ENCODE results near the gene INCA1. TPM values are rescaled to one million over a fixed set of nuclear protein-coding genes. Genes with fewer than 3 reads are reported as not detected.
A peak's percentile ranks its signal among the peaks of the same experiment; 100 is the strongest.

The INCA1 gene
- total RNA-seq, 2 donors from 2014 or later, result 1.2 TPM; not detected in 1

DNA sequence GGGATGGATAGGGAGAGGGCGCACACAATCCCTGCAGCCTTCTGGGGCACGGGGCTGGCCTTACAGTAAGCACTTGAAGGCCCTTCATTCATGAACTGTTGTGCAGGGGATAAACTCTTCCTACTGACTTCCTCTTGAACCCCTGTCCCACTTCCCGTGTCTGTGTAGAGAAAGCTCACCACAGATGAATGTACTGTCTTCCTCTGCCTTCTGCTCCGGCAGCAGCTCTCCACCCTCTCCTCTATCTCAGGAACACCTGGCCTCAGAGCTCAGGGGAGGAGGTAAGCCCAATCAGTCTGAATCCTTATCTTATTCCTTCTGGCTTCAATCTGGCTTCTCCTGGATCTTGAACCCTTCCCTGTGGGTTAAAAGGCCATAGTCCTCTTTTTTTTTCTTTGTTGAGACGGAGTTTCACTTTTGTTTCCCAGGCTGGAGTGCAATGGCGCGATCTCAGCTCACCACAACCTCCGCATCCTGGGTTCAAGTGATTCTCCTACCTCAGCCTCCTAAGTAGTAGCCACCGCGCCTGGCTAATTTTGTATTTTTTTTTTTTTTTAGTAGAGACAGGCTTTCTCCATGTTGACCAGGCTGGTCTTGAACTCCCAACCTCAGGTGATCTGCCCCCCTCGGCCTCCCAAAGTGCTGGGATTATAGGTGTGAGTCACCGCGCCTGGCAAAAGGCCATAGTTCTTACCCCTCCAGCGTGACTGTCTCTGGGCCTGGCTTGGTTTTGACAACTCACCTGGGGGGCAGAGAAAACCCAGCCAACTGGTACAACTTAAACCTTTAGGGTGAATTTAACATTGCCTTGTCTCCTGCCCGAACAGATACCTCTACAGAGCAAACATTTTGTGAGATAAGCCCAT is 45.1 kb upstream of the INCA1 start:
- H3K27me3 ChIP-seq (replicated peaks; ENCODE audit: insufficient read depth), result no peaks in the 10 kb centered on the region
- no peaks in the 10 kb centered on the region for H3K36me3 ChIP-seq
- TF ChIP-seq, protein P1, sequence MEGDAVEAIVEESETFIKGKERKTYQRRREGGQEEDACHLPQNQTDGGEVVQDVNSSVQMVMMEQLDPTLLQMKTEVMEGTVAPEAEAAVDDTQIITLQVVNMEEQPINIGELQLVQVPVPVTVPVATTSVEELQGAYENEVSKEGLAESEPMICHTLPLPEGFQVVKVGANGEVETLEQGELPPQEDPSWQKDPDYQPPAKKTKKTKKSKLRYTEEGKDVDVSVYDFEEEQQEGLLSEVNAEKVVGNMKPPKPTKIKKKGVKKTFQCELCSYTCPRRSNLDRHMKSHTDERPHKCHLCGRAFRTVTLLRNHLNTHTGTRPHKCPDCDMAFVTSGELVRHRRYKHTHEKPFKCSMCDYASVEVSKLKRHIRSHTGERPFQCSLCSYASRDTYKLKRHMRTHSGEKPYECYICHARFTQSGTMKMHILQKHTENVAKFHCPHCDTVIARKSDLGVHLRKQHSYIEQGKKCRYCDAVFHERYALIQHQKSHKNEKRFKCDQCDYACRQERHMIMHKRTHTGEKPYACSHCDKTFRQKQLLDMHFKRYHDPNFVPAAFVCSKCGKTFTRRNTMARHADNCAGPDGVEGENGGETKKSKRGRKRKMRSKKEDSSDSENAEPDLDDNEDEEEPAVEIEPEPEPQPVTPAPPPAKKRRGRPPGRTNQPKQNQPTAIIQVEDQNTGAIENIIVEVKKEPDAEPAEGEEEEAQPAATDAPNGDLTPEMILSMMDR (IDR thresholded peaks at IDR 0.05), result no peak
- no peak overlapping the region for H3K27ac ChIP-seq
- no peaks in the 10 kb centered on the region for H3K4me1 ChIP-seq (ENCODE audit: control insufficient read depth in 1 of 2, low read depth in 2 of 2)
- H3K4me3 ChIP-seq, result no peak overlapping the region
- H3K9me3 ChIP-seq, result no peaks in the 10 kb centered on the region
- DNase-seq (ENCODE audit: low spot score) (no peak), ATAC-seq (ENCODE audit: insufficient number of reproducible peaks, low FRiP score, low read depth) (no peak)

DNA sequence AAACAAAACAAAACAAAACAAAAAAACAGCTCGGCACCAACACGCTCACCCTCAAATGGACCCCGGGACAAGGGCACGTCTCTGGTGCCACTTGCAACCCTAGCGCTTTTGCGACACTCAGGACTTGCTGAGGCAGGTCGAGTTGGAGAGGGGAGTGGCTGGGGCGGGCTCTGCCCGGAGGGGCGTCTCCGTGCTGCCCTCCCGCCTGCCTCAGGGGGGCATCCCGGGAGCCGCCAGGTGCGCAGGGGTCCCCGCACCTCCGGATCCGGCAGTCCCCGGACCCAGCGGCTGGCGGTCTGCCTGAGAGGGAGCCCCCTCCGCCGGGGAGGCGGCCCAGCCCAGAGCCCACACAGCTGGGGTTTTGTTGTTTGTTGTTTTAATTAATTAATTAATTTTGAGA is 38.0 kb upstream of the INCA1 start, which contains the start of gene SLC52A1:
Gene SLC52A1, minus strand, starts transcription at position 112 of the 400 bp plus-strand sequence. CDS start 820 bp downstream, outside the sequence.
- Histone ChIP-seq H3K4me3 (peak within 1 kb of the TSS; percentile 50), H3K4me1 (ENCODE audit: control insufficient read depth in 1 of 2, low read depth in 2 of 2) (no peaks in the 10 kb centered on the region), H3K27ac (no peak within 1 kb of the TSS), H3K9me3 (no peaks in the 10 kb centered on the region), H3K27me3 (replicated peaks; ENCODE audit: insufficient read depth) (no peaks in the 10 kb centered on the region), H3K36me3 (no peaks in the 10 kb centered on the region)
- TF ChIP-seq, protein P1 (IDR thresholded peaks at IDR 0.05), result no peak
- DNase-seq (ENCODE audit: low spot score) (no peak), ATAC-seq (ENCODE audit: insufficient number of reproducible peaks, low FRiP score, low read depth) (no peak)

GRCh38 chr17:5034651-5035050 is 37.3 kb upstream of the INCA1 start:
- TF ChIP-seq, protein P1 (IDR thresholded peaks at IDR 0.05), result no peak
- ATAC-seq (ENCODE audit: insufficient number of reproducible peaks, low FRiP score, low read depth) (no peak), DNase-seq (ENCODE audit: low spot score) (no peak)
- H3K4me1 ChIP-seq (ENCODE audit: control insufficient read depth in 1 of 2, low read depth in 2 of 2), result no peaks in the 10 kb centered on the region
- no peak overlapping the region for H3K4me3 ChIP-seq
- no peaks in the 10 kb centered on the region for H3K9me3 ChIP-seq
- no peaks in the 10 kb centered on the region for H3K36me3 ChIP-seq
- no peak overlapping the region for H3K27ac ChIP-seq
- no peaks in the 10 kb centered on the region for H3K27me3 ChIP-seq (replicated peaks; ENCODE audit: insufficient read depth)

DNA sequence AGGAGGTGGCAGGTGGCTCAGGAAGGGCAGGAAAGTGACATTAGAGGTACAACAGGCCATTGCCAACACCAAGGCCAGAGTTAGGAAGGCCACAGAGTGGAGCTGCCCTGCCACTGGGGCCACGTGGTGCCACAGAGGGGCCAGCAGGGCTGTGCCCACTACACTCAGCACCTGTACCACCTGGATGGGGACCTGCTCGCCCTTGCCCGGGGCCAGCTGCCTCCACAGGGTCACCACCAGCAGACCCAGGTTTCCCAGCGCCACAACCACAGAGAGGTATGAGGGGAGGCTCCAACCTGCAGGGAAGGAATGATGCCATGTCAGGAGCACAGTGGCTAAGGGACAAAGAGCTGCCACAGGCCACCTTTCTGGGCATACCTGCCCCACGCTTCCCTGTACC is 36.7 kb upstream of the INCA1 start:
- H3K27ac ChIP-seq, result no peak overlapping the region

GRCh38 chr17:5033352-5034015 is 36.2 kb upstream of the INCA1 start:
- DNase-seq (ENCODE audit: low spot score), result no peak
- Histone ChIP-seq H3K4me1 (ENCODE audit: control insufficient read depth in 1 of 2, low read depth in 2 of 2) (no peaks in the 10 kb centered on the region), H3K9me3 (no peaks in the 10 kb centered on the region), H3K4me3 (no peak overlapping the region), H3K36me3 (no peaks in the 10 kb centered on the region), H3K27ac (no peak overlapping the region), H3K27me3 (replicated peaks; ENCODE audit: insufficient read depth) (no peaks in the 10 kb centered on the region)
- no peak for ATAC-seq (ENCODE audit: insufficient number of reproducible peaks, low FRiP score, low read depth)
- TF ChIP-seq, protein P1 (IDR thresholded peaks at IDR 0.05), result no peak

More for the DNA sequence above, 36.7 kb upstream of the INCA1 start:
- H3K9me3 ChIP-seq, result no peaks in the 10 kb centered on the region
- TF ChIP-seq, protein P1 (IDR thresholded peaks at IDR 0.05), result no peak
- no peak for ATAC-seq (ENCODE audit: insufficient number of reproducible peaks, low FRiP score, low read depth)
- no peaks in the 10 kb centered on the region for H3K4me1 ChIP-seq (ENCODE audit: control insufficient read depth in 1 of 2, low read depth in 2 of 2)
- DNase-seq (ENCODE audit: low spot score), result no peak
- no peaks in the 10 kb centered on the region for H3K36me3 ChIP-seq
- no peaks in the 10 kb centered on the region for H3K27me3 ChIP-seq (replicated peaks; ENCODE audit: insufficient read depth)
- no peak overlapping the region for H3K4me3 ChIP-seq

All from thoracic aorta (tissue), 2 donors.